Activated CD8-positive, alpha-beta T cell treated with anti-CD3 and anti-CD28 coated beads, Interleukin-2, amount 10 ng/mL, durations not matched to agents 7 days and 5 days (primary cell): ENCODE measurements around the gene MDN1. TPM values are rescaled to one million over a fixed set of nuclear protein-coding genes. Genes with fewer than 3 reads are reported as not detected.
"Not testable (repeated sequence)": the region's sequence is repeated elsewhere in the genome, so short reads cannot be mapped to it uniquely, and the experiment has no call there.

Experiments
- ATAC-seq: fragments of 150-1000 bp; cut with Tn5 transposase; one replicate; pipeline ENCODE4 v1.10.0; 2021; ENCODE audit warnings: moderate library complexity
- CTCF ChIA-PET: fragments of 350-600 bp; sonication (Branson Sonifier 250); formaldehyde crosslinking; loops from one replicate; lab custom pipeline; 2021; ENCODE audit warnings: antibody characterized with exemption; lab: Charles Lee
- POLR2A ChIA-PET: fragments of 350-600 bp; sonication (Branson Sonifier 250); formaldehyde crosslinking; loops from one replicate; lab custom pipeline; 2021; ENCODE audit warnings: antibody characterized with exemption; lab: Charles Lee
- DNase-seq: peaks from one replicate; pipeline ENCODE4 v3.0.0-alpha.2; 2020
- H3K27ac Mint-ChIP-seq: one replicate; pipeline ENCODE4 v1.8.0; 2021; ENCODE audit warnings: mild to moderate bottlenecking, mixed read lengths
- H3K27me3 Mint-ChIP-seq: one replicate; pipeline ENCODE4 v1.8.0; 2021; ENCODE audit warnings: low read depth, mixed read lengths
- H3K36me3 Mint-ChIP-seq: one replicate; pipeline ENCODE4 v1.8.0; 2021; ENCODE audit warnings: low read depth, mixed read lengths
- H3K4me1 Mint-ChIP-seq: one replicate; pipeline ENCODE4 v1.8.0; 2021; ENCODE audit warnings: low read depth, mixed read lengths
- H3K4me3 Mint-ChIP-seq: one replicate; pipeline ENCODE4 v1.8.0; 2021; ENCODE audit warnings: mild to moderate bottlenecking, mixed read lengths
- H3K9me3 Mint-ChIP-seq: one replicate; pipeline ENCODE4 v1.8.0; 2022; ENCODE audit warnings: mixed read lengths; ENCODE audit not compliant: insufficient read depth
- total RNA-seq, 2 experiments: library from RNA; stranded (reverse); gene quantifications; one replicate each; pipeline ENCODE4 v1.2.3, GENCODE V29; 2021

The MDN1 gene
- total RNA-seq, 2 experiments from 2014 or later, result 58.2 to 64.7 TPM

DNA sequence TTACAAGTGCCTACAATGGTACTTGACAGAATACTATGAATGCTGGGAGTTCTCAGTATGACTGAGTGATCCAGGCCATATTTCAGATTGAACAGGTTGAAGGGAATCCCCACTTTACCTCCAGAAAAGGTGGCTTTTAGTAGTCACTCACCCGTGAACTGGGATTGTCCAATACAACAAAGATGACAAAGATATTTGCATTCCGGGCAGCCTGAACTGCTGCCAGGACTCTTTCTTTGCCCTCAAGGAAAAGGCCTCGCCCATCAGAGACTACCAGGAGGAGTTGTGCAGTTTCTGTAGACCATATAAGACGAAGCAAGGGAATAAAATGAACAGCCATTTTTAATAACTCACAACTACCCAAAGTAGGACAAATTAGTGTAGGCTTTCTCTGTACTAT is 174.7 kb downstream of the MDN1 start:
- DNase-seq (peak; percentile 13), ATAC-seq (no peak)
- H3K27me3 Mint-ChIP-seq, result no peaks in the 10 kb centered on the region
- no peaks in the 10 kb centered on the region for H3K9me3 Mint-ChIP-seq
- H3K36me3 Mint-ChIP-seq, result peaks cover 58% of the 10 kb centered on the region
- no peak overlapping the region for H3K4me3 Mint-ChIP-seq
- no peak overlapping the region for H3K27ac Mint-ChIP-seq
- POLR2A ChIA-PET, result no interaction called here
- H3K4me1 Mint-ChIP-seq, result no peaks in the 10 kb centered on the region
- CTCF ChIA-PET, result interaction anchor here (0.6 kb wide), 1 partner anchor 272 kb away, joined by 3 read pairs; no protein-coding TSS in a partner anchor

DNA sequence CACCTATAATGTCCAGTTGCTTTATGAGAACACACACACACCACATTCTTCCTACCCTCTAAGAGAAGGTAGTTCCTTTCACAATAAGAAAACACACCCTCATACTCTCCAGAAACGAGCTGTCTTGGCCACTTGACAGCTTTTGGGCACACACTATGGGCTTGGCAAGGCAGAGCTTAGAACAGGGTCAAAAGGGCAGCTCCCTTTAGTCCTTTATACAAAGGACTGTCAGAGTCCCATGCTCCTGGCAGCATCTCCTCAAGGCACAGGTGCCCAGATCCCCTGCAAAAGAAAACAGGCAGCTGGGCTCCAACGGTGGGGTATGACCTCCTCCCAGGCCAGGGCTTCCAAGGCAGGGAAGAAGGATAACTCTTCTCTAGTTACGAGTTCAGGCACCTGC is 176.2 kb downstream of the MDN1 start:
- ChIA-PET CTCF (no interaction called here), POLR2A (no interaction called here)
- Mint-ChIP-seq H3K27ac (no peak overlapping the region), H3K36me3 (peaks cover 58% of the 10 kb centered on the region), H3K4me3 (no peak overlapping the region), H3K4me1 (peaks cover 11% of the 10 kb centered on the region), H3K9me3 (no peaks in the 10 kb centered on the region), H3K27me3 (no peaks in the 10 kb centered on the region)
- peak; percentile 15 for DNase-seq
- no peak for ATAC-seq

DNA sequence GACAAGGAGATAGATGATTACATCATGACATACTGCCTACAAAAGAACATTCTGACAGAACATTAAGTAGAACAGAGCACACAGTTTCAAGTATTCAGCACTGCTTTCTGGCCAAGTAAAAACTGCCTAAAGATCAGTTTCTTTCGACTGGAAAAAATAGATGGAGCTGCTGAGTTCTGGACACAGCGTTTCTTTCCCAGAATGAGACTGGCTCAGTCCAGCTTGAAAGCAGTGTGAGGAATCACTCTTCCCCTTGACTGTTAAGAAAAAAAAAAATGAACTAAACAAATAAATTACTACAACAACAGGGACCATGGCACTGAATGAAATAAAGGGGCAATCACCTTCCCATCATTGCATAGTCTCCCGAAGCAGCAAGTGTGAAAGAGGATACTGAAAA is 176.6 kb downstream of the MDN1 start:
- ATAC-seq (no peak), DNase-seq (no peak)
- no peaks in the 10 kb centered on the region for H3K27me3 Mint-ChIP-seq
- no peaks in the 10 kb centered on the region for H3K9me3 Mint-ChIP-seq
- ChIA-PET POLR2A (interaction anchor here (0.5 kb wide), 1 partner anchor 865 kb away, joined by 3 read pairs; no protein-coding TSS in a partner anchor), CTCF (no interaction called here)
- peaks cover 14% of the 10 kb centered on the region for H3K4me1 Mint-ChIP-seq
- no peak overlapping the region for H3K27ac Mint-ChIP-seq
- H3K4me3 Mint-ChIP-seq, result no peak overlapping the region
- peaks cover 56% of the 10 kb centered on the region for H3K36me3 Mint-ChIP-seq

DNA sequence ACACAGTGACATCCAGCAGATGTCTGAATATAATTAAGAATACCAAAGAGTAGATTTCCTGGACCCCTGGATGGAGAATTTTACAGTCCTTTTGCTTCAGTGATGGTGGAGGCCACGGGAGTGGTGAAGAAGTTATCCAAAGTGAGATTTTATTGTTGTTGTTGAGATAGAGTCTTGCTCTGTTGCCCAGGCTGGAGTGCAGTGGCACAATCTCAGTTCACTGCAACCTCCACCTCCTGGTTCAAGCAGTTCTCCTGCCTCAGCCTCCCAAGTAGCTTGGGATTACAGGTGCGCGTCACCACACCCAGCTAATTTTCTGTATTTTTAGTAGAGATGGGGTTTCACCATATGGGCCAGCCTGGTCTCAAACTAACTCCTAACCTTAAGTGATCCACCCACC is 178.0 kb downstream of the MDN1 start:
- peak; percentile 11 for DNase-seq
- CTCF ChIA-PET, result interaction anchor here (1.1 kb wide), 1 partner anchor 269 kb away, joined by 3 read pairs; no protein-coding TSS in a partner anchor
- H3K4me3 Mint-ChIP-seq, H3K27me3 Mint-ChIP-seq, H3K9me3 Mint-ChIP-seq, POLR2A ChIA-PET, H3K27ac Mint-ChIP-seq, ATAC-seq: not testable (repeated sequence)
- H3K4me1 Mint-ChIP-seq, result peaks cover 24% of the 10 kb centered on the region
- H3K36me3 Mint-ChIP-seq, result peaks cover 53% of the 10 kb centered on the region

DNA sequence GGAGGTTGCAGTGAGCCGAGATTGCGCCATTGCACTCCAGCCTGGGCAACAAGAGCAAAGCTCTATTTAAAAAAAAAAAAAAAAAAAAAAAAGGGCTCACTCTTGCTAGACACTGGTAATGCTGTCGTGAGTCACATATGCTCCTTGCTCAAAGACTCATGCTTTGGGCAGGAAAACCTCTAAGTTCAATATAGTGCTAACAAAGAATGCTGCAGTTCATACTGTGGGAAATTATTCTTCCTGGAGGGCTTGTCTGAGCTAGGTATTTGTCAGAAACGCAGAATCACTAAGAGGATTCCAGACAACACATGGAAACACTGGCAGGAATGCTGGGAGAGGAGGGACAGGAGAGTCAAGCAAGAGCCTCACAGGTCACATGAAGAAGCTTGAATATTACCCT is 178.8 kb downstream of the MDN1 start:
- H3K36me3 Mint-ChIP-seq, result peaks cover 56% of the 10 kb centered on the region
- ATAC-seq, result no peak
- H3K4me1 Mint-ChIP-seq, result peaks cover 29% of the 10 kb centered on the region
- H3K27ac Mint-ChIP-seq, result no peak overlapping the region
- CTCF ChIA-PET, result interaction anchor here (1.1 kb wide), 1 partner anchor 269 kb away, joined by 3 read pairs; no protein-coding TSS in a partner anchor
- no peak overlapping the region for H3K4me3 Mint-ChIP-seq
- POLR2A ChIA-PET, result no interaction called here
- H3K9me3 Mint-ChIP-seq, result no peaks in the 10 kb centered on the region
- DNase-seq, result peak; percentile 9
- no peaks in the 10 kb centered on the region for H3K27me3 Mint-ChIP-seq

DNA sequence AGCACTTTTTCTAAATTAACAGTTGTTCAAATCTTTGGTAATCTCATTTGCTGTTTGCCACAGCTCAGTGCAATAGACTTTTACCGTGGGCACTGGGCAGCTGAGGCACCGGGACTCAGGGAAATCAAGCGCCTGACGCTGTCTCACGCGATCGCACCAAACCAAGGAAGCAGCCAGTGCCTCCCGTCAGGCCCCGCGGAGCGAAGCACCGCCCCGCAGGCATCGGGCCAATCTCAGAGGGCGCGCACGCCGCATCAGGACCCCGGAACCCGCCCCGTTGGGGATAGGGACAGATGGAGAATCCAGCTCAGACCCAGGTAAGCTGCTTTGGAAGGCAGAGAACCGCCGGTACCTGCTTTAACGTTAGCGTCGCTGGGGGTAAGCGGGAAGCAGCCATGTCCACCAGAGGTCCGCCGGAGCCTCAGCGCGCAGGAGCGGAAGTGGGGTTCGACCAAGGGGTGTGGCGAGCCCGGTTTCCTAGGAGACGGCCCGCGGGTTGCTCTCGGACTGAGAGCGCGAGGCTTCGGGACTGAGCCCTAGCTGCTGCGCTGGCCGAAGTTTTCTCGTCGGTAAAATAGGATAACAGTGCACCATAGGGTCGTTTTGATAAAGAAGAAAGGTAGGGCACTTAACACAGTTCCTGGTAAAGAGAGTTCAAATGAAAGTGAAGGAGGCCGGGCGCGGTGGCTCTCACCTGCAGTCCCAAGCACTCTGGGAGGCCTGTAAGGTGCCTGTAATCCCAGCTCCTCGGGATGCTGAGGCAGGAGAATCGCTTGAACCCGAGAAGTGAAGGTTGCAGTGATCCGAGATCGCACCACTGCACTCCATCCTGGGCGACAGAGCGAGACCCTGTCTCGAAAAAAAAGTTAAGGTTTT is 181.0 kb downstream of the MDN1 start, which contains the start of gene LYRM2:
TSS of gene LYRM2 (minus strand) at position 428 of the 876 bp plus-strand sequence. CDS start at position 397, 31 bp downstream.
- no peaks in the 10 kb centered on the region for H3K9me3 Mint-ChIP-seq
- peaks cover 61% of the 10 kb centered on the region for H3K36me3 Mint-ChIP-seq
- peak within 1 kb of the TSS; percentile 93 for H3K4me3 Mint-ChIP-seq
- ChIA-PET CTCF (interaction anchor here (1.0 to 3.2 kb wide), 6 partner anchors 10 to 266 kb away, joined by 3 to 15 read pairs (median 4); partner anchors contain the start of gene ANKRD6), POLR2A (interaction anchor here (0.7 to 1.4 kb wide), 10 partner anchors 8 to 558 kb away, joined by 3 to 6 read pairs (median 4); partner anchors contain the start of genes CASP8AP2, PNRC1 and UBE2J1)
- H3K27ac Mint-ChIP-seq, result peak within 1 kb of the TSS; percentile 98
- ATAC-seq (peak; percentile 97), DNase-seq (peak; percentile 94)
- peaks cover 32% of the 10 kb centered on the region for H3K4me1 Mint-ChIP-seq
- no peaks in the 10 kb centered on the region for H3K27me3 Mint-ChIP-seq

DNA sequence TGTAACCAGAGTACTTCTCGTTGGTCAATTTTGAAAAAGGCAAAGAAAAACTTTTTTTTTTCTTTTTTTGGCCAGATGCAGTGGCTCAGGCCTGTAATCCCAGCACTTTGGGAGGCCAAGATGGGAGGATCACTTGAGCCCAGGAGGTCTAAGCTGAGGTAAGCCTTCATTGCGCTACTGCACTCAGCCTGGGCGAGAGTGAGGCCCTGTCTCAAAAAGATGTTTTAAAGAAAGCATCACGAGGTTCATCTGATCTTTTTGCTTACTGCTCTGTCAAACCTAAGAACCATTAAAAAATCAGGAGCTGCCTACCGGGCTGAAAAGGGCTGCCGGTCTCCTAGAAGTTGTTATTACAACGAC is 181.7 kb downstream of the MDN1 start:
- ATAC-seq, result peak; percentile 3
- H3K9me3 Mint-ChIP-seq, result no peaks in the 10 kb centered on the region
- peaks cover 32% of the 10 kb centered on the region for H3K4me1 Mint-ChIP-seq
- H3K36me3 Mint-ChIP-seq, result peaks cover 57% of the 10 kb centered on the region
- ChIA-PET POLR2A (interaction anchor here (0.6 to 1.4 kb wide), 11 partner anchors 9 to 557 kb away, joined by 3 to 6 read pairs (median 4); partner anchors contain the start of genes CASP8AP2, MDN1, PNRC1 and UBE2J1), CTCF (interaction anchor here (1.0 to 3.2 kb wide), 6 partner anchors 9 to 266 kb away, joined by 3 to 15 read pairs (median 4); partner anchors contain the start of gene ANKRD6)
- H3K27ac Mint-ChIP-seq, result peak overlapping the region; percentile 98
- H3K4me3 Mint-ChIP-seq, result peak overlapping the region; percentile 93
- no peaks in the 10 kb centered on the region for H3K27me3 Mint-ChIP-seq
- DNase-seq, result no peak

DNA sequence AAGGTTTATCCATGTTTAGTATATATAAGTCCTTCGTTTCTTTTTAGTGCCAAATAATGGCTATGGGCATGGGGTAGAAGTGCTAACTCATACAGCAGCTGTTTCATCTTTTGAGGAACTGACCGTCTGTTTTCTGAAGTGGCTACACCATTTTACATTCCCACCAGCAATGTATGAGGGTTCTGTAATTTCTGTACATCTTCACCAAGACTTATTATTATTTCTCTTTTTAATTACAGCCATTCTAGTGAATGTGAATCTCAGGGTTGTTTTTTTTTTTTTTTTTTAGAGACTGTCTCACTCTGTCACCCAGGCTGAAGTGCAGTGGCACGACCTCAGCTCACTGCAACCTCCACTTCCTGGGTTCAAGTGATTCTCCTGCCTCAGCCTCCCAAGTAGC is 183.2 kb downstream of the MDN1 start:
- Mint-ChIP-seq H3K4me1 (peaks cover 32% of the 10 kb centered on the region), H3K4me3 (peak overlapping the region; percentile 14), H3K36me3 (peaks cover 47% of the 10 kb centered on the region), H3K27ac (peak overlapping the region; percentile 64)
- POLR2A ChIA-PET, result interaction anchor here (0.7 kb wide), 1 partner anchor 609 kb away, joined by 3 read pairs; no protein-coding TSS in a partner anchor
- not testable (repeated sequence) for H3K9me3 Mint-ChIP-seq, ATAC-seq, H3K27me3 Mint-ChIP-seq
- CTCF ChIA-PET, result interaction anchor here (1.1 to 1.4 kb wide), 4 partner anchors 26 to 264 kb away, joined by 3 to 5 read pairs (median 3); no protein-coding TSS in a partner anchor
- DNase-seq, result peak; percentile 18

DNA sequence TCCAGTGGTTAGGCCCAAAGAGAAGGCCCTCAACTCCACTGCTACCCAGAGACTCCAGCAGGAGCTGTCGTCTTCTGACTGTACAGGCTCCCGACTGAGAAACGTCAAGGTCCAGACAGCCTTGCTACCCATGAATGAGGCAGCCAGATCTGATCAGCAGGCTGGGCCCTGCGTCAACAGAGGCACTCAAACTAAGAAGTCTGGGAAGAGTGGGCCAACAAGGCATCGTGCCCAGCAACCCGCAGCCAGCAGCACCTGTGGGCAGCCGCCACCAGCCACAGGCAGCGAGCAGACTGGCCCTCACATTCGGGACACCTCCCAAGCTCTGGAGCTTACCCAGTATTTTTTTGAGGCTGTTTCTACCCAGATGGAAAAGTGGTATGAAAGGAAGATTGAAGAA is 189.1 kb downstream of the MDN1 start:
- H3K4me3 Mint-ChIP-seq, result no peak overlapping the region
- peak; percentile 18 for DNase-seq
- no peak for ATAC-seq
- CTCF ChIA-PET, result interaction anchor here (0.6 to 2.5 kb wide), 2 partner anchors 198 to 387 kb away, joined by 3 to 11 read pairs; no protein-coding TSS in a partner anchor
- H3K27me3 Mint-ChIP-seq, result no peaks in the 10 kb centered on the region
- H3K9me3 Mint-ChIP-seq, result no peaks in the 10 kb centered on the region
- H3K36me3 Mint-ChIP-seq, result peaks cover 18% of the 10 kb centered on the region
- POLR2A ChIA-PET, result no interaction called here
- no peak overlapping the region for H3K27ac Mint-ChIP-seq
- H3K4me1 Mint-ChIP-seq, result no peaks in the 10 kb centered on the region

DNA sequence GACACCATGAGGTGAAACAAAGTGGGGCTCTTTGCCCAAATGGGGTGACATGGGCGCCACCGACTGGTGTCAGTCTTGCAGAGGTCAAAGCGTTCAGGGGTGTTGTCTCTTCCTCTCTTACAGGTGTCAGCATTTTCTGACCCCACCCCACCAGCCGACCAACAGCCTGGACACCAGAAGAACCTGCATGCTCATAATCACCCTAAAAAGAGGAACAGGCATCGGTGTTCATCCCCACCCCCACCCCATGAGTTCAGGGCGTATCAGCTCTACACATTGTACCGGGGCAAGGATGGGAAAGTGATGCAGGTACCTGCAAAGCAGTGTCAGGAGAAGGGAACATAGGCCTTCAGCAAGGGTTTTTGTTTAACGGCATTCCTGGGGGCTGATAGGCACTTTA is 195.8 kb downstream of the MDN1 start:
- Mint-ChIP-seq H3K27me3 (no peaks in the 10 kb centered on the region), H3K4me1 (no peaks in the 10 kb centered on the region), H3K9me3 (no peaks in the 10 kb centered on the region), H3K27ac (no peak overlapping the region), H3K36me3 (no peaks in the 10 kb centered on the region), H3K4me3 (no peak overlapping the region)
- ATAC-seq, result no peak
- no peak for DNase-seq
- ChIA-PET POLR2A (no interaction called here), CTCF (no interaction called here)

DNA sequence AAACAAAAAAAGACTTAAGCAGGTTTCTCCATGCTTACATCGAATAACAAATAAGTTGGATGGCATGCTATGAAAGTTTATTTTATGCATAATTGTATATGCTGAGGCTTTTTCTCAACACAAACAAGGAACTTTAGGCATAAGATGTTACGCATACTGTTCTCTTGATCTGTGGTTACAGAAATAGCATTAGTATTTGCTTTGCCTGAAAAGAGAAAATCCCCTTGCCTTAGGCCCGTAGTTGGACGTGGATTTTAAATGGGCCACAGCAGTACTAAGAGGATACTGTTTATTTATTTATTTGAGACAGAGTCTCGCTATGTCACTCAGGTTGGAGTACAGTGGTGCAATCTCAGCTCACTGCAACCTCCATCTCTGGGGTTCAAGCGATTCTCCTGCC is 200.0 kb downstream of the MDN1 start:
- H3K9me3 Mint-ChIP-seq, result no peaks in the 10 kb centered on the region
- no peak overlapping the region for H3K27ac Mint-ChIP-seq
- POLR2A ChIA-PET, result no interaction called here
- no peaks in the 10 kb centered on the region for H3K4me1 Mint-ChIP-seq
- DNase-seq, result no peak
- CTCF ChIA-PET, result no interaction called here
- H3K27me3 Mint-ChIP-seq, result no peaks in the 10 kb centered on the region
- H3K36me3 Mint-ChIP-seq, result no peaks in the 10 kb centered on the region
- no peak overlapping the region for H3K4me3 Mint-ChIP-seq
- no peak for ATAC-seq
